Neural progenitor cell (in vitro differentiated cells): ENCODE measurements around the gene TBCD. TPM values are rescaled to one million over a fixed set of nuclear protein-coding genes. Genes with fewer than 3 reads are reported as not detected.

Experiments
- DNase-seq: peaks from one replicate; pipeline ENCODE4 v3.0.0-alpha.2; 2016; ENCODE audit warnings: low spot score
- H2AFZ ChIP-seq: fragments of 200-600 bp; sonication (generic); replicated peaks from 2 replicates; pipeline ENCODE4 v1.6.1; 2016; ENCODE audit warnings: antibody characterized with exemption
- H3F3A ChIP-seq: fragments of 200-600 bp; sonication (generic); 2 replicates; pipeline ENCODE4 v1.6.1; 2016; ENCODE audit warnings: antibody characterized with exemption, low read depth
- H3K27ac ChIP-seq: fragments of 200-600 bp; sonication (generic); 2 replicates; pipeline ENCODE4 v1.5.1; 2016; ENCODE audit warnings: mild to moderate bottlenecking
- H3K27me3 ChIP-seq: fragments of 200-600 bp; sonication (generic); 2 replicates; pipeline ENCODE4 v1.6.1; 2016; ENCODE audit warnings: mild to moderate bottlenecking, moderate library complexity
- H3K36me3 ChIP-seq: fragments of 200-600 bp; sonication (generic); 2 replicates; pipeline ENCODE4 v1.5.1; 2016
- H3K4me1 ChIP-seq: fragments of 200-600 bp; sonication (generic); 2 replicates; pipeline ENCODE4 v1.6.1; 2016; ENCODE audit warnings: mixed run types
- H3K4me2 ChIP-seq: fragments of 200-600 bp; sonication (generic); 2 replicates; pipeline ENCODE4 v1.6.1; 2016
- H3K4me3 ChIP-seq: fragments of 200-600 bp; sonication (generic); 2 replicates; pipeline ENCODE4 v1.5.1; 2016
- H3K79me2 ChIP-seq: fragments of 200-600 bp; sonication (generic); 2 replicates; pipeline ENCODE4 v1.6.1; 2016; ENCODE audit warnings: low read depth
- H3K9ac ChIP-seq: fragments of 200-600 bp; sonication (generic); 2 replicates; pipeline ENCODE4 v1.6.1; 2016
- H3K9me3 ChIP-seq: fragments of 200-600 bp; sonication (generic); 2 replicates; pipeline ENCODE4 v1.5.1; 2016; ENCODE audit warnings: low read depth
- H4K20me1 ChIP-seq: fragments of 200-600 bp; sonication (generic); 2 replicates; pipeline ENCODE4 v1.6.1; 2016; ENCODE audit warnings: low read depth
- H3K27ac Mint-ChIP-seq: 3 replicates; pipeline ENCODE4 v1.8.0; 2021; ENCODE audit warnings: mixed read lengths
- H3K27me3 Mint-ChIP-seq: 2 replicates; pipeline ENCODE4 v1.8.0; 2022; ENCODE audit warnings: low read depth, mild to moderate bottlenecking, inconsistent platforms, moderate library complexity, mixed read lengths; ENCODE audit not compliant: insufficient read depth
- H3K36me3 Mint-ChIP-seq: 3 replicates; pipeline ENCODE4 v1.8.0; 2021; ENCODE audit warnings: mixed read lengths
- H3K4me1 Mint-ChIP-seq: 3 replicates; pipeline ENCODE4 v1.8.0; 2021; ENCODE audit warnings: mixed read lengths
- H3K4me3 Mint-ChIP-seq: 3 replicates; pipeline ENCODE4 v1.8.0; 2021; ENCODE audit warnings: mild to moderate bottlenecking, moderate library complexity, mixed read lengths
- H3K9me3 Mint-ChIP-seq: 3 replicates; pipeline ENCODE4 v1.8.0; 2020; ENCODE audit warnings: mixed read lengths
- CTCF ChIP-seq: fragments of 200-600 bp; sonication (generic); IDR thresholded peaks from 2 replicates; pipeline ENCODE4 v1.5.1; 2017; ENCODE audit warnings: antibody characterized with exemption, mild to moderate bottlenecking
- EZH2 ChIP-seq: fragments of 200-600 bp; sonication (generic); IDR thresholded peaks from 2 replicates; pipeline ENCODE4 v1.6.1; 2017; ENCODE audit warnings: antibody characterized with exemption, mild to moderate bottlenecking, moderate library complexity
- EZH2phosphoT487 ChIP-seq: fragments of 200-600 bp; sonication (generic); IDR thresholded peaks from 2 replicates; pipeline ENCODE4 v1.6.1; 2017; ENCODE audit warnings: antibody characterized with exemption
- total RNA-seq: library from RNA; depleted of rRNA; stranded (reverse); fragments of >200 nt; gene quantifications from 2 replicates; pipeline ENCODE4 v1.2.3, GENCODE V29; 2015; ENCODE audit warnings: low replicate concordance

Gene TBCD
- total RNA-seq, 1 donor from 2014 or later = 76.4 TPM

- Histone ChIP-seq H3K4me3 (no peak overlapping the region), H3K79me2 (no peaks in the 10 kb centered on the region), H3K4me2 (no peak overlapping the region), H3K9ac (no peak overlapping the region), H3K4me1 (no peaks in the 10 kb centered on the region), H4K20me1 (no peaks in the 10 kb centered on the region), H3K27me3 (no peaks in the 10 kb centered on the region), H3F3A (no peaks in the 10 kb centered on the region), H3K36me3 (no peaks in the 10 kb centered on the region), H3K9me3 (no peaks in the 10 kb centered on the region), H2AFZ (no peak overlapping the region), H3K27ac (no peak overlapping the region)
- H3K27ac Mint-ChIP-seq = peak overlapping the region; percentile 62
- TF ChIP-seq CTCF (no peak), EZH2 (no peak), EZH2phosphoT487 (no peak)
- H3K36me3 Mint-ChIP-seq = peaks cover 14% of the 10 kb centered on the region
- DNase-seq = no peak
- peaks cover 2% of the 10 kb centered on the region for H3K27me3 Mint-ChIP-seq
- no peaks in the 10 kb centered on the region for H3K9me3 Mint-ChIP-seq
- no peaks in the 10 kb centered on the region for H3K4me1 Mint-ChIP-seq
- no peak overlapping the region for H3K4me3 Mint-ChIP-seq
Observed at GRCh38 chr17:82810644-82811430, 59.0 kb downstream of the TBCD start.

DNA sequence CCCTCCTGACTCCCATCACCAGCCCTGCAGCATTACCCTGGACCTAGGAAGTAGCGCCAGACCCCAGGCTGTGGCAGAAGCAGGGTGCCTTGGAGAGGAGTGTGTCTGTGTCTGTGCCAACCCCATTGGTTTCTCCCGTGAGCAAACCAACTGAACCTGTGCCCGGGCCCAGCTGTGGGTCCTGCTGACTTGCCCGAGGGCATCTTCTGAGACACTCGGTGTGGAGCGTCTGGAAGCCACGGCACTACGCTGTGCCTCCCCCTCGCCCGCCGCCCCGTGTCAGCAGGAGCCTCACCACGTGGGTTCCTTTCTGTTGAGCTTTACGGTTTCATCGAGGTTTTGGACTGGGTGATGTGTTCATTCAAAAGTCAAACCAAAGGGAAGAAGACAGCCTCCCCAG lies 60.2 kb downstream of the TBCD start:
- H3K4me3 Mint-ChIP-seq = no peak overlapping the region
- no peaks in the 10 kb centered on the region for H4K20me1 ChIP-seq
- peaks cover 2% of the 10 kb centered on the region for H3K9me3 Mint-ChIP-seq

DNA sequence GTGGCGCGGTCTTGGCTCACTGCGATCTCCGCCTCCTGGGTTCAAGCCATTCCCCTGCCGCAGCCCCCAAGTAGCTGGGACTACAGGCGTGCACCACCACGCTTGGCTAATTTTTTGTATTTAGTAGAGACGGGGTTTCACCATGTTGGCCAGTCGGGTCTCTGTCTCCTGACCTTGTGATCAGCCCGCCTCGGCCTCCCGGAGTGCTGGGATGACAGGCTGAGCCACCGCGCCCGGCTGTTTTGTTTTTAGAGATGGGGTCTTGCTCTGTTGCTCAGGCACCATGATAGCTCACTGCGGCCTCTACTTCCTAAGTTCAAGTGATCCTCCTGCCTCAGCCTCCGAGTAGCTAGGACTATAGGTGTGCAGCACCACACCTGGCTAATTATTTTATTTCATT lies 60.7 kb downstream of the TBCD start:
- no peak for DNase-seq
- no peaks in the 10 kb centered on the region for H3K9me3 ChIP-seq
- Mint-ChIP-seq H3K27me3 (no peaks in the 10 kb centered on the region), H3K36me3 (peaks cover 28% of the 10 kb centered on the region), H3K4me1 (no peaks in the 10 kb centered on the region), H3K27ac (no peak overlapping the region), H3K4me3 (no peak overlapping the region), H3K9me3 (peaks cover 2% of the 10 kb centered on the region)
- H4K20me1 ChIP-seq = no peaks in the 10 kb centered on the region
- no peak overlapping the region for H3K9ac ChIP-seq
- H3K79me2 ChIP-seq = no peaks in the 10 kb centered on the region
- H3K4me2 ChIP-seq = no peak overlapping the region
- H3K27me3 ChIP-seq = no peaks in the 10 kb centered on the region
- H3F3A ChIP-seq = no peaks in the 10 kb centered on the region
- H3K27ac ChIP-seq = no peak overlapping the region
- TF ChIP-seq EZH2 = no peak
- TF ChIP-seq CTCF = no peak
- no peak for TF ChIP-seq EZH2phosphoT487
- H3K4me1 ChIP-seq = no peaks in the 10 kb centered on the region
- no peak overlapping the region for H3K4me3 ChIP-seq
- H3K36me3 ChIP-seq = no peaks in the 10 kb centered on the region
- H2AFZ ChIP-seq = no peak overlapping the region

More for the DNA sequence above, 60.2 kb downstream of the TBCD start:
- Histone ChIP-seq H3K27me3 (no peaks in the 10 kb centered on the region), H3K4me2 (no peak overlapping the region), H3K4me1 (no peaks in the 10 kb centered on the region), H3K9ac (no peak overlapping the region), H3F3A (no peaks in the 10 kb centered on the region), H3K9me3 (no peaks in the 10 kb centered on the region), H3K4me3 (no peak overlapping the region), H2AFZ (no peak overlapping the region), H3K36me3 (no peaks in the 10 kb centered on the region), H3K27ac (no peak overlapping the region), H3K79me2 (no peaks in the 10 kb centered on the region)
- Mint-ChIP-seq H3K27me3 (no peaks in the 10 kb centered on the region), H3K4me1 (no peaks in the 10 kb centered on the region), H3K27ac (no peak overlapping the region), H3K36me3 (peaks cover 25% of the 10 kb centered on the region)
- DNase-seq = no peak
- TF ChIP-seq CTCF (no peak), EZH2phosphoT487 (no peak), EZH2 (no peak)
